ENCODE measurements around the gene BMP6. TPM values are rescaled to one million over a fixed set of nuclear protein-coding genes. Genes with fewer than 3 reads are reported as not detected.

BMP6 gene
- polyA plus RNA-seq, 3 donors = not detected

DNA sequence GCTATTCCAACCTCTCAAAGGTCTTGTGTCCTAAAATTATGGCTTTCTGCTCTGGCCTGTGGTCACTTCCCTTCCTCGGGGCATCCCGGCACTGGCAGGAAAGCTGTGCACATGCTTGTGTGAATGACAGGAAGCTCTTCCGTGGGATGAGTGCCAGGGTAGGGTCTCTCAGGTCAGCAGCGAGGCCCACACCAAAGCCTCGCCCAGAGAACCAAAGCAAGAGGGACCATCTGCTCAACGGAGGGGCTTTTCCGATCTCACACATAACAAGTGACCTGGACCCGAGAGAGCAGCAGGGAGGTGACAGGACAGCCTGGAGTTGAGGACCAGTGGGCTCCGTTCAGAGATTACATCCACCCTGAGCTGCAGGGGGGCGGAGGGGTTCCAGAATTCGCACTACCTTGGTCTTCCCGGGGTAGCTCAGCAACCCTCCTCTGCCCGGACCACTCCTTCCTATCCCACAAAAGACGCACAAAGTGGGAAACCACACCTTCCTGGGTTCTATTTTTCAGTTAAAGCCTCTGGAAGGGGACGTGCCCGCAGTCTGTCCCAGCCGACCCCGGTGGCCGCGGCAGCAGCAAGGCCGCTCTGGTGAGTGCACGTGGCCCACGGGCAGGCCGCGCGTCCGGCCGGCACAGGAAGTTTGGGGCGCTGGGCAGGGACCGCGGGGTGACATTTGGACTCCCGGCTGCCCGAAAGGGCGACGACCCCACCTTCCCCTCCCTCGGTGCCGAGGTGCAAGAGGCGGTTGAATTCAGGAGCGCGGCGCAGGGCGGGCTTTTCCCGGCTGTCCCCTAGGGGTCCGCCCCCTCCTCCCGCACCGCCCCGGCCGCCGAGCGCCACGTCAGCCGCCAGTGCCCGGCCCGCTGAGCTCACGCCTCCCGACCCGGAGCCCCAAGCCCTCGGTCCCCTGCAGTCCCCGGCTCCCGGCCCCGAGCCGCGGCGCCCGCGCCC, 183.7 kb downstream of the BMP6 start:
- under 1% methylated on average over 54 of the region's 66 CpGs for WGBS (ENCODE audit: insufficient coverage)
- H2AFZ ChIP-seq (ENCODE audit: insufficient read depth, low read depth, low read length, poor library complexity, severe bottlenecking) = peak overlapping the region; percentile 86
- H3K27ac ChIP-seq (ENCODE audit: low read depth in 1 of 2, low read length in 2 of 2) = peak overlapping the region in 1 of 2 donors; percentile 14
- H3K4me1 Mint-ChIP-seq = peaks cover 12% of the 10 kb centered on the region
- peak; percentile 14 to 25 (median 19) for DNase-seq
- peak overlapping the region; percentile 65 for H3K9ac ChIP-seq (ENCODE audit: insufficient read depth, low read length, poor library complexity, severe bottlenecking)
- H3K27ac Mint-ChIP-seq = peak overlapping the region in 3 of 7 donors; percentile 21 to 55 (median 43)
- peak overlapping the region; percentile 83 to 93 for H3K4me3 Mint-ChIP-seq
- peaks cover 0 to 9% of the 10 kb centered on the region in 2 donors for H3K27me3 ChIP-seq (ENCODE audit: control insufficient read depth in 2 of 2, insufficient read depth in 2 of 2, low read length in 2 of 2)
- intact Hi-C loops (cut with micrococcal nuclease) = loop anchor here in 1 of 2 donors (5.0 kb wide), 1 partner anchor 182 kb away; the partner anchor contains the start of gene BMP6
- no peaks in the 10 kb centered on the region for H3K9me3 ChIP-seq (replicated peaks in 1 of 2; ENCODE audit: control insufficient read depth in 1 of 2, insufficient read depth in 1 of 2, low read length in 2 of 2)
- TF ChIP-seq, protein P1, sequence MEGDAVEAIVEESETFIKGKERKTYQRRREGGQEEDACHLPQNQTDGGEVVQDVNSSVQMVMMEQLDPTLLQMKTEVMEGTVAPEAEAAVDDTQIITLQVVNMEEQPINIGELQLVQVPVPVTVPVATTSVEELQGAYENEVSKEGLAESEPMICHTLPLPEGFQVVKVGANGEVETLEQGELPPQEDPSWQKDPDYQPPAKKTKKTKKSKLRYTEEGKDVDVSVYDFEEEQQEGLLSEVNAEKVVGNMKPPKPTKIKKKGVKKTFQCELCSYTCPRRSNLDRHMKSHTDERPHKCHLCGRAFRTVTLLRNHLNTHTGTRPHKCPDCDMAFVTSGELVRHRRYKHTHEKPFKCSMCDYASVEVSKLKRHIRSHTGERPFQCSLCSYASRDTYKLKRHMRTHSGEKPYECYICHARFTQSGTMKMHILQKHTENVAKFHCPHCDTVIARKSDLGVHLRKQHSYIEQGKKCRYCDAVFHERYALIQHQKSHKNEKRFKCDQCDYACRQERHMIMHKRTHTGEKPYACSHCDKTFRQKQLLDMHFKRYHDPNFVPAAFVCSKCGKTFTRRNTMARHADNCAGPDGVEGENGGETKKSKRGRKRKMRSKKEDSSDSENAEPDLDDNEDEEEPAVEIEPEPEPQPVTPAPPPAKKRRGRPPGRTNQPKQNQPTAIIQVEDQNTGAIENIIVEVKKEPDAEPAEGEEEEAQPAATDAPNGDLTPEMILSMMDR (IDR thresholded peaks at IDR 0.05) = no peak
- H4K20me1 ChIP-seq (ENCODE audit: insufficient read depth, low read length) = peaks cover 4% of the 10 kb centered on the region
- no peaks in the 10 kb centered on the region for H3K9me3 Mint-ChIP-seq
- peak overlapping the region; percentile 91 for H3K4me2 ChIP-seq (replicated peaks; ENCODE audit: extremely low read depth, low read length, poor library complexity, severe bottlenecking)
- peaks cover 4% of the 10 kb centered on the region in 2 donors for H3K36me3 Mint-ChIP-seq
- H3K36me3 ChIP-seq (replicated peaks in 1 of 2; ENCODE audit: control insufficient read depth in 1 of 2, insufficient read depth in 2 of 2, low read length in 2 of 2) = peaks cover 3 to 4% of the 10 kb centered on the region in 2 donors
- H3K27me3 Mint-ChIP-seq (ENCODE audit: low read depth in 3 of 3) = peaks cover 0 to 4% (median 0%) of the 10 kb centered on the region in 3 donors
- H3K79me2 ChIP-seq (ENCODE audit: insufficient read depth, low read length) = peaks cover 50% of the 10 kb centered on the region
- peak overlapping the region; percentile 32 to 80 (median 55) for H3K4me3 ChIP-seq (replicated peaks in 1 of 3; ENCODE audit: low read depth in 2 of 3, low read length in 3 of 3)
- H3K4me1 ChIP-seq (ENCODE audit: control insufficient read depth in 1 of 2, insufficient read depth in 2 of 2, low read length in 2 of 2) = peaks cover 12 to 16% of the 10 kb centered on the region in 2 donors

- H3K27ac Mint-ChIP-seq = no peak overlapping the region
- TF ChIP-seq, protein P1 (IDR thresholded peaks at IDR 0.05) = no peak
- H2AFZ ChIP-seq (ENCODE audit: insufficient read depth, low read depth, low read length, poor library complexity, severe bottlenecking) = peak overlapping the region; percentile 86
- peaks cover 4% of the 10 kb centered on the region for H4K20me1 ChIP-seq (ENCODE audit: insufficient read depth, low read length)
- H3K4me3 Mint-ChIP-seq = peak overlapping the region in 1 of 2 donors; percentile 25
- DNase-seq = no peak
- peaks cover 0 to 9% of the 10 kb centered on the region in 2 donors for H3K27me3 ChIP-seq (ENCODE audit: control insufficient read depth in 2 of 2, insufficient read depth in 2 of 2, low read length in 2 of 2)
- H3K36me3 ChIP-seq (replicated peaks in 1 of 2; ENCODE audit: control insufficient read depth in 1 of 2, insufficient read depth in 2 of 2, low read length in 2 of 2) = no peaks in the 10 kb centered on the region
- peak overlapping the region; percentile 31 to 80 (median 55) for H3K4me3 ChIP-seq (replicated peaks in 1 of 3; ENCODE audit: low read depth in 2 of 3, low read length in 3 of 3)
- H3K4me1 ChIP-seq (ENCODE audit: control insufficient read depth in 1 of 2, insufficient read depth in 2 of 2, low read length in 2 of 2) = peaks cover 12 to 16% of the 10 kb centered on the region in 2 donors
- no peaks in the 10 kb centered on the region for H3K9me3 Mint-ChIP-seq
- H3K27me3 Mint-ChIP-seq (ENCODE audit: low read depth in 3 of 3) = peaks cover 0 to 4% (median 0%) of the 10 kb centered on the region in 3 donors
- H3K4me1 Mint-ChIP-seq = peaks cover 12% of the 10 kb centered on the region
- H3K9me3 ChIP-seq (replicated peaks in 1 of 2; ENCODE audit: control insufficient read depth in 1 of 2, insufficient read depth in 1 of 2, low read length in 2 of 2) = no peaks in the 10 kb centered on the region
- H3K36me3 Mint-ChIP-seq = no peaks in the 10 kb centered on the region
- peaks cover 43% of the 10 kb centered on the region for H3K79me2 ChIP-seq (ENCODE audit: insufficient read depth, low read length)
- H3K4me2 ChIP-seq (replicated peaks; ENCODE audit: extremely low read depth, low read length, poor library complexity, severe bottlenecking) = peak overlapping the region; percentile 91
- intact Hi-C loops (cut with micrococcal nuclease) = no loop called here
- H3K9ac ChIP-seq (ENCODE audit: insufficient read depth, low read length, poor library complexity, severe bottlenecking) = peak overlapping the region; percentile 65
- no peak overlapping the region for H3K27ac ChIP-seq (ENCODE audit: low read depth in 1 of 2, low read length in 2 of 2)
- WGBS (ENCODE audit: insufficient coverage) = under 1% methylated on average over 50 of the region's 57 CpGs
Observed at GRCh38 chr6:7910298-7910653, 184.4 kb downstream of the BMP6 start.

Measured in CD14-positive monocyte (primary cell).